ENCODE measurements around the gene NF2.
A peak's percentile ranks its signal among the peaks of the same experiment; 100 is the strongest.

NF2 gene

DNA sequence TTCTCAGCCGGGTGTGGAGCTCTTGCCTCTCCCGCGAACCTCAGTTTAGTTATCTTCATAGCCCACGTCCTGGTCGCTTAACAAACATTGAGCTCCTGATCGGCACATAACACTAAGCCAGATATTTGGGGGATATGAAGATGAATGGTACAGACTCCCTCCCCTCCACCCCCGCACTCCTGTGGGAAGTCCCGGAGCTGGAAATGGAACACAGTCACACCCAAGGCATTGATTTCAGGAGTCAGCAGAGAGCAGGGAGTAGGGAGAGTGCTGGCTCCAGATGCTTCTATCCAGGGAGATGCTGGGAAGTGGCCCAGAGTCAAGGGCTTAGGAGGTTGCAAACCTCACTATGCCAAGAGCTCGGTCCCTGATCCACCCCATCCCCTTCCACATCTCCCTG, 90.2 kb downstream of the NF2 start:
- peak overlapping the region; percentile 36 for H3K27ac Mint-ChIP-seq
- no peak overlapping the region for H3K4me3 Mint-ChIP-seq

DNA sequence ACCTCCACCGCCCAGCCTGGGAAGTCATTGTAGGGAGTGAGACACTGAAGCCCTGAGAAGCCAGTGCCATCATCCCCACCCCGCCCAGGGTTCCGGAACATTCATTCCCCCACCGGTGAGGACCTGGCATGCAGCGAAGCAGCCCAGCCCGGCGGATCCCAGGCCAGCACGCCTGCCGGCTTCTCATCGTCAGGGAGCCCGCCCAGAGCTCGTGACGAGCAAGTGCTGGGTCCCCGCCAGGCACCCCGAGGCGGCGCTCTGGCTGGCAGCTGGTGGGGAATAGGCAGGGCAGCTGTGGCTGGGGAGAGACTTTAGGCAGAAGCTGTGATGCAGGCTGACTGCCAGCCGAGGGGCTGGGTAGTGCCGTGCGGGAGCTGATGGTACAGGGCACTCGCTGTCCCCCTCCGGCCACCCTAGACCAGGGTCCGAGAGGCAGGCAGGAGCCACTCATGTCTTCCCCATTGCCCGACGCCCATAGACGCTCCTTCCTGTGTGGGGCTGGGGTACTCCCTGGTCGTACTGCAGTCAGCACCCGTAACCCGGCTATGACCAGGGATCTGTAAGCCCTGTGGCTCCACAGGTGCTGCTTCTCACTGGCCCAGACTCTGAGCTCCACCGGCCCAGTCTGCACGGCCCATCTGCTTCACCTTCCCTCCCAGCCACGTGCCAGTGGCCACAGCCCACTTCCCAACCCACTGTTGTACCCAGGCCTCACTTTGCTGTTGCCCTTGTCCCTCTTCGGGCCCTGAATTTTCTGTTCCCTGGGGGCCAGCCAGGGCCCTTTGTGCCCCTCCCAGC, 91.9 kb downstream of the NF2 start:
- Mint-ChIP-seq H3K27me3 (ENCODE audit: low read depth, poor library complexity) (peaks cover 26% of the 10 kb centered on the region), H3K36me3 (ENCODE audit: low read depth) (peaks cover 23% of the 10 kb centered on the region), H3K9me3 (no peaks in the 10 kb centered on the region), H3K27ac (no peak overlapping the region), H3K4me3 (no peak overlapping the region), H3K4me1 (peaks cover 22% of the 10 kb centered on the region)
- TF ChIP-seq, protein P1, sequence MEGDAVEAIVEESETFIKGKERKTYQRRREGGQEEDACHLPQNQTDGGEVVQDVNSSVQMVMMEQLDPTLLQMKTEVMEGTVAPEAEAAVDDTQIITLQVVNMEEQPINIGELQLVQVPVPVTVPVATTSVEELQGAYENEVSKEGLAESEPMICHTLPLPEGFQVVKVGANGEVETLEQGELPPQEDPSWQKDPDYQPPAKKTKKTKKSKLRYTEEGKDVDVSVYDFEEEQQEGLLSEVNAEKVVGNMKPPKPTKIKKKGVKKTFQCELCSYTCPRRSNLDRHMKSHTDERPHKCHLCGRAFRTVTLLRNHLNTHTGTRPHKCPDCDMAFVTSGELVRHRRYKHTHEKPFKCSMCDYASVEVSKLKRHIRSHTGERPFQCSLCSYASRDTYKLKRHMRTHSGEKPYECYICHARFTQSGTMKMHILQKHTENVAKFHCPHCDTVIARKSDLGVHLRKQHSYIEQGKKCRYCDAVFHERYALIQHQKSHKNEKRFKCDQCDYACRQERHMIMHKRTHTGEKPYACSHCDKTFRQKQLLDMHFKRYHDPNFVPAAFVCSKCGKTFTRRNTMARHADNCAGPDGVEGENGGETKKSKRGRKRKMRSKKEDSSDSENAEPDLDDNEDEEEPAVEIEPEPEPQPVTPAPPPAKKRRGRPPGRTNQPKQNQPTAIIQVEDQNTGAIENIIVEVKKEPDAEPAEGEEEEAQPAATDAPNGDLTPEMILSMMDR (IDR thresholded peaks at IDR 0.05), result no peak
- DNase-seq, result no peak

More for the DNA sequence above, 90.2 kb downstream of the NF2 start:
- no peaks in the 10 kb centered on the region for H3K9me3 Mint-ChIP-seq
- no peak for DNase-seq
- H3K4me1 Mint-ChIP-seq, result peaks cover 28% of the 10 kb centered on the region
- TF ChIP-seq, protein P1 (IDR thresholded peaks at IDR 0.05), result no peak
- peaks cover 18% of the 10 kb centered on the region for H3K27me3 Mint-ChIP-seq (ENCODE audit: low read depth, poor library complexity)
- peaks cover 23% of the 10 kb centered on the region for H3K36me3 Mint-ChIP-seq (ENCODE audit: low read depth)

GRCh38 chr22:29697853-29698598, 94.6 kb downstream of the NF2 start:
- TF ChIP-seq, protein P1 (IDR thresholded peaks at IDR 0.05), result no peak
- DNase-seq, result no peak
- Mint-ChIP-seq H3K4me3 (no peak overlapping the region), H3K4me1 (peaks cover 29% of the 10 kb centered on the region), H3K9me3 (no peaks in the 10 kb centered on the region), H3K36me3 (ENCODE audit: low read depth) (peaks cover 21% of the 10 kb centered on the region), H3K27ac (no peak overlapping the region), H3K27me3 (ENCODE audit: low read depth, poor library complexity) (peaks cover 45% of the 10 kb centered on the region)

GRCh38 chr22:29700206-29700899, 96.9 kb downstream of the NF2 start:
- DNase-seq, result no peak
- Mint-ChIP-seq H3K27me3 (ENCODE audit: low read depth, poor library complexity) (peaks cover 61% of the 10 kb centered on the region), H3K36me3 (ENCODE audit: low read depth) (peaks cover 10% of the 10 kb centered on the region), H3K4me1 (peaks cover 43% of the 10 kb centered on the region), H3K9me3 (no peaks in the 10 kb centered on the region), H3K27ac (no peak overlapping the region), H3K4me3 (no peak overlapping the region)
- TF ChIP-seq, protein P1 (IDR thresholded peaks at IDR 0.05), result no peak

- peaks cover 43% of the 10 kb centered on the region for H3K4me1 Mint-ChIP-seq
- H3K4me3 Mint-ChIP-seq, result no peak overlapping the region
- TF ChIP-seq, protein P1 (IDR thresholded peaks at IDR 0.05), result no peak
- H3K27me3 Mint-ChIP-seq (ENCODE audit: low read depth, poor library complexity), result peaks cover 66% of the 10 kb centered on the region
- H3K9me3 Mint-ChIP-seq, result no peaks in the 10 kb centered on the region
- no peak for DNase-seq
- no peak overlapping the region for H3K27ac Mint-ChIP-seq
- H3K36me3 Mint-ChIP-seq (ENCODE audit: low read depth), result peaks cover 10% of the 10 kb centered on the region
Observed at GRCh38 chr22:29700900-29701154, 97.4 kb downstream of the NF2 start.
